Measurements from ENCODE around the gene EIF4ENIF1.
"Not testable (repeated sequence)": the region's sequence is repeated elsewhere in the genome, so short reads cannot be mapped to it uniquely, and the experiment has no call there.

The EIF4ENIF1 gene

DNA sequence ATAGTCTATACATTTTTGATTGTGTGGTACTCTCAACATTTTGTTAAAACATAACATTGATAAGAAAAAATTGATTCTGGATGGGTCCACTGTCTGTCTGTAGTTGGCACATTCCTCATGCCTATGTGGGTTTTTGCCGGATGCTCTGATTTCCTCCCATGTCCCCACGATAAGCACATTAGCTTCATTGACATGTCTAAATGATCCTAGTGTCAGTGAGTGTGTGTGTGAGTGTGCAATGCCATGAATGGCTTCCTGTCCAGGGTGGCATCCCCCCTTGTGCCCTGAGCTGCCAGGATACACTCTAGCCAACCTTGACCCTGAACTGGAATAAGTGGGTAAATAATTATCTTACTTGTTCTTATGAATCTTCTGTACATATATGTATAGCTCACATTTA is 12.1 kb upstream of the EIF4ENIF1 start:
- no peak overlapping the region for H3K4me3 ChIP-seq (ENCODE audit: low read depth, low read length)
- DNase-seq (ENCODE audit: low read depth), result no peak
- TF ChIP-seq, protein P1, sequence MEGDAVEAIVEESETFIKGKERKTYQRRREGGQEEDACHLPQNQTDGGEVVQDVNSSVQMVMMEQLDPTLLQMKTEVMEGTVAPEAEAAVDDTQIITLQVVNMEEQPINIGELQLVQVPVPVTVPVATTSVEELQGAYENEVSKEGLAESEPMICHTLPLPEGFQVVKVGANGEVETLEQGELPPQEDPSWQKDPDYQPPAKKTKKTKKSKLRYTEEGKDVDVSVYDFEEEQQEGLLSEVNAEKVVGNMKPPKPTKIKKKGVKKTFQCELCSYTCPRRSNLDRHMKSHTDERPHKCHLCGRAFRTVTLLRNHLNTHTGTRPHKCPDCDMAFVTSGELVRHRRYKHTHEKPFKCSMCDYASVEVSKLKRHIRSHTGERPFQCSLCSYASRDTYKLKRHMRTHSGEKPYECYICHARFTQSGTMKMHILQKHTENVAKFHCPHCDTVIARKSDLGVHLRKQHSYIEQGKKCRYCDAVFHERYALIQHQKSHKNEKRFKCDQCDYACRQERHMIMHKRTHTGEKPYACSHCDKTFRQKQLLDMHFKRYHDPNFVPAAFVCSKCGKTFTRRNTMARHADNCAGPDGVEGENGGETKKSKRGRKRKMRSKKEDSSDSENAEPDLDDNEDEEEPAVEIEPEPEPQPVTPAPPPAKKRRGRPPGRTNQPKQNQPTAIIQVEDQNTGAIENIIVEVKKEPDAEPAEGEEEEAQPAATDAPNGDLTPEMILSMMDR (IDR thresholded peaks at IDR 0.05; ENCODE audit: low read depth, low read length, missing control alignments), result no peak

DNA sequence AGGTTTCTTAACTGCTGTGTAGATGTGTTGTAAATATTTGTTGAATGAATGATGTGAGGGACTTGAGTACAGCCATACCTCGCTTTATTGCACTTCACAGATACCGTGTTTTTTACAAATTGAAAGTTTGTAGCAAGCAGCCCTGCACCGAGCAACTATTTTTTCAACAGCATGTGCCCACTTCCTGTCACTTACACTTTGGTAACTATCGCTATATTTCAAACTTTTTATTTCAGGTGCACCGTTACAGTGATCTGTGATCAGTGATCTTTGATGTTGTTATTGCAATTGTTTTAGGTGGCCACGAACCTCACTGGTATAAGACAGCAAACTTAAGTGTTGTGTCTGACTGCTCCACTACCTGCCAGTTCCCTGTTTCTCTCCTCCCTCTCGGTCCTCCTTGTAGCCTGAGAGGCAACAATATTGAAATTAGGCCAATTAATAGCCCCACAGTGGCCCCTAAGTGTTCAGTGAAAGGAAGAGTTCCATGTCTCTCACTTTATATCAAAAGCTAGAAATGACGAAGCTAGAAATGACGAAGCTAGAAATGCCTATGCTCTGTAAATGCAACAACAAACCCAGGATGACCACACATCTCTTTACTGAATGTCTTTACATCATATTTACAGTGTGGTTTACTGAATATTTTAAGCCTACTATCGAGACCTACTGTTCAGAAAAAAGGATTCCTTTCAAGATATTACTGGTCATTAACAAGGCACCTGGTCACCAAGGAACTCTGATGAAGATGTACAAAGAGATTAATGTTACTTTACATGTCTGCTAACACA is 7.7 kb upstream of the EIF4ENIF1 start:
- TF ChIP-seq, protein P1 (IDR thresholded peaks at IDR 0.05; ENCODE audit: low read depth, low read length, missing control alignments), result no peak
- peak overlapping the region; percentile 68 for H3K4me3 ChIP-seq (ENCODE audit: low read depth, low read length)
- DNase-seq (ENCODE audit: low read depth), result no peak

DNA sequence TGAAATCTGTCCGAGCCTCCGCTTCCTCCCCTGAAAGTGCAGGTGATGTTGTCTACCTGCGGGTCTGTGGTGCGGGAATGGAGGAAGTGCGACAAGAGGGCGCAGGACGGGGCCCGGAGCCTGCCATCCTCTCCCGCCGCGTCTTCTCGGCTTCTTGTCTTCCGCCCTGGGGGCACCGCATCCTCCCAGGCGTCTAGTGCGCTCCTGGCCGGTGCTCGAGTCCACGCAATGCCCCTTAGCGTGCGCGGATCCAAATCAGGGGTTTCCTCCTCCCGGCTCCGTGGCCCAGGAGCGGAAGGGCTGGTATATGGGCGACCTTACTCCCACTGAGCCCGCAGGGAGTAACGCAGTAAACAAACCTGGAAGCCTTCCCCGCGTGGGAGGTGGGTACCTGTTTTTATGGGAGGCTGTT is 7.1 kb upstream of the EIF4ENIF1 start:
- DNase-seq (ENCODE audit: low read depth), result no peak
- TF ChIP-seq, protein P1 (IDR thresholded peaks at IDR 0.05; ENCODE audit: low read depth, low read length, missing control alignments), result no peak
- peak overlapping the region; percentile 68 for H3K4me3 ChIP-seq (ENCODE audit: low read depth, low read length)

DNA sequence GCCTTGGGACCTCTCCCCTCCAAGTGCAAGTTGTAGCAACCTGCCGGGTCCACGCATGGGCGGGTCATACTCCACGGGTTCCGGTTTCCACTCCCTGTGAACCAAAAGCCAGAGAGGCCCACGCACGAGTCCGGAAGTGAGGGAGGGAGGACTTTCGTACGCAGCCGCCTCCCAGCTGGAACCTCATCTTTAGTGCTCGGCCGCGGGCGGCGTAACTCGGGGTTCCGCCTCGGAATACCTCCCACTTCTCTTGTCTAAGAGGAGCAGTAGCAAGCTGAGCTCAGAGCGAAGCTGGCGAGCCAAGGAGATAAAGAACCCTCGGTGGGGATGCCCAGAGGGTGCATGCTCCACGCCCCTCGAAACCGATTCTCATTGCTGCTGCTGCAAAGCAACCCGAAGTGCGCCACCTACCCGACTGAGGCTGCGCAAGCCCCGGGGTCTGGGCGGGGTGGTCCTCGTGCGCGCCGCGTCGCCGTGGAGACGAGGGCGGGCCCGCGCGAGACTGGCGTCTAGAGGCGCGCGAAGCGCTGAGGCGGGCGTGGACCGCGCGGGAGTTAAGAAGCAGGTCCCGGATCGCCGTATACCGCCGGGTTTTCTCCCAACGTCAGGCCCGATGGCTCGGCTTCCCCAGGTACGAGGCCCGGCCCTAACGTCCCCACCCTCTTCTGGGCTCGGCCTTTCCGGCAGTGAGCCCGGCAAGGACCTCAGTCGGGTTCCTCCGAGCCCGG is 6.5 kb upstream of the EIF4ENIF1 start, which contains the start of gene SFI1:
SFI1 (plus strand) TSS at position 530 of the 728 bp plus-strand sequence. CDS start 11,749 bp downstream, outside the sequence.
- DNase-seq (ENCODE audit: low read depth), result peak; percentile 91

DNA sequence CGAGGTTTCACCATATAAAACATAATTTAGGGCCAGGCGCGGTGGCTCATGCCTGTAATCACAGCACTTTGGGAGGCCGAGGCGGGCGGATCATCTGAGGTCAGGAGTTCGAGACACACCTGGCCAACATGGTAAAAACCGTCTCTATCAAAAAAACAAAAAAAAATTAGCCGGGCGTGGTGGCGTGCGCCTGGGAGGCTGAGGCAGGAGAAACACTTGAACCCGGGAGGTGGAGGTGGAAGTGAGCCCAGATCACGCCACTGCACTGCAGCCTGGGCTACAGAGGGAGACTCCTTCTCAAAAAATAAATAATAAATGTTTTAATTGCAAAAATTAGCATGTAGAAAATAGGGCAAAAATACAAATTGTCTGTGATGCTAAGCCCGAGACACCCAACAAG is 5.7 kb upstream of the EIF4ENIF1 start:
- peak overlapping the region; percentile 68 for H3K4me3 ChIP-seq (ENCODE audit: low read depth, low read length)
- TF ChIP-seq, protein P1 (IDR thresholded peaks at IDR 0.05; ENCODE audit: low read depth, low read length, missing control alignments), result no peak
- no peak for DNase-seq (ENCODE audit: low read depth)

More for the DNA sequence above, 6.5 kb upstream of the EIF4ENIF1 start, which contains the start of gene SFI1:
- H3K4me3 ChIP-seq (ENCODE audit: low read depth, low read length), result peak within 1 kb of the TSS; percentile 68
- TF ChIP-seq, protein P1 (IDR thresholded peaks at IDR 0.05; ENCODE audit: low read depth, low read length, missing control alignments), result peak; percentile 21

DNA sequence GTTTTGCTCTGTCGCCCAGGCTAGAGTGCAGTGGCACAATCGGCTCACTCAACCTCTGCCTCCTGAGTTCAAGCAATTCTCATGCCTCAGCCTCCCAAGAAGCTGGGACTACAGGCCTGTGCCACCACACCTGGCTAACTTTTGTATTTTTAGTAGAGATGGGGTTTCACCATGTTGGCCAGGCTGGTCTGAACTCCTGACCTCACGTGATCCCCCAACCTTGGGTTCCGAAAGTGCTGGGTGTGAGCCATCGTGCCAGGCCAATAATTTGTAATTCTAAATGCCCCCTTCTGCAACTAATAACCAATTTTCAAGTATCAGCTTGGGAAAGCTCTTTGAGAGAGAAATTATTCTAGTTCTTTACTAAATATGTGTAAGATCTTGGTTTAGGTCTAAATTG is 3.7 kb upstream of the EIF4ENIF1 start:
- not testable (repeated sequence) for H3K4me3 ChIP-seq (ENCODE audit: low read depth, low read length); DNase-seq (ENCODE audit: low read depth)

DNA sequence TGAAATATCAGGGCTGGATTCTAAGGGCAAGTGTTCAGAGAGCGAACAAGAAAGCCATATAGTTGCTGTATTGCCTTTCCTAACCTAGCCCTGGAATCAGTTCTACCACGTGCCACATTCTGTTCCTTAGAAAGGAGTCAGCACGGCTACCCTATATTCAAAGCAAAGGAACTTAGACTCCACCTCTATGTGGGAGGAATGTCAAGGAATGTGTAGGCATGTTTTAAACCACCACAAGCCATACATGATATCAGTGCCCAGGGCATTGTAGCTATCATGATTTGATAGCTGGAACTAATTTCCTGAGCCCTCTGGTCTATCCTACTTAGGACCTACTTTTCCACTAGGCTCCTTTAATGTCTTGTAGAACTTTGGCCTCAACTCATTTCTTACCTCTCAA is 2.5 kb upstream of the EIF4ENIF1 start:
- TF ChIP-seq, protein P1 (IDR thresholded peaks at IDR 0.05; ENCODE audit: low read depth, low read length, missing control alignments), result no peak
- no peak for DNase-seq (ENCODE audit: low read depth)
- H3K4me3 ChIP-seq (ENCODE audit: low read depth, low read length), result no peak overlapping the region
